CD4-positive, CD25-positive, alpha-beta regulatory T cell (primary cell): ENCODE results near the gene SMIM13. TPM values are rescaled to one million over a fixed set of nuclear protein-coding genes. Genes with fewer than 3 reads are reported as not detected.
A peak's percentile ranks its signal among the peaks of the same experiment; 100 is the strongest.

Experiments
- ATAC-seq, 2 donors: fragments of 150-1000 bp; cut with Tn5 transposase; one replicate each; pipeline ENCODE4 v1.10.0; 2021; ENCODE audit warnings: low read depth in 2 of 2, moderate number of reproducible peaks in 2 of 2, moderate library complexity in 1 of 2
- DNase-seq, 3 donors: peaks; one replicate each; pipeline versions ENCODE4 v3.0.0 to v3.0.0-alpha.2; 2012 to 2022; ENCODE audit warnings: mixed read lengths in 1 of 3
- H3K27ac ChIP-seq: one replicate; pipeline ENCODE4 v1.7.0; 2013; ENCODE audit warnings: mild to moderate bottlenecking, low read length; ENCODE audit not compliant: insufficient read depth, poor library complexity, severe bottlenecking
- H3K27me3 ChIP-seq: one replicate; pipeline ENCODE4 v1.7.0; 2013; ENCODE audit warnings: low read length; ENCODE audit not compliant: control insufficient read depth, insufficient read depth
- H3K36me3 ChIP-seq: one replicate; pipeline ENCODE4 v1.7.0; 2013; ENCODE audit warnings: mild to moderate bottlenecking, low read length, moderate library complexity; ENCODE audit not compliant: control insufficient read depth, insufficient read depth
- H3K4me1 ChIP-seq: 2 replicates; pipeline ENCODE4 v1.7.0; 2013; ENCODE audit warnings: mild to moderate bottlenecking, low read length; ENCODE audit not compliant: insufficient read depth, control insufficient read depth, poor library complexity, severe bottlenecking
- H3K4me3 ChIP-seq: one replicate; pipeline ENCODE4 v1.7.0; 2013; ENCODE audit warnings: low read depth, mild to moderate bottlenecking, low read length, moderate library complexity
- H3K9me3 ChIP-seq, 2 experiments: 1 replicate in 1 of 2; 2 replicates in 1 of 2; pipeline ENCODE4 v1.7.0; 2013; ENCODE audit warnings: low read length in 2 of 2, mild to moderate bottlenecking in 1 of 2, moderate library complexity in 1 of 2; ENCODE audit not compliant: control insufficient read depth in 2 of 2
- H3K27ac Mint-ChIP-seq, 3 donors: one replicate each; pipeline ENCODE4 v1.8.0; 2020 to 2022; ENCODE audit warnings: mild to moderate bottlenecking in 3 of 3, mixed read lengths in 3 of 3, moderate library complexity in 2 of 3
- H3K27me3 Mint-ChIP-seq: one replicate; pipeline ENCODE4 v1.8.0; 2022; ENCODE audit warnings: mild to moderate bottlenecking, mixed read lengths
- H3K36me3 Mint-ChIP-seq: one replicate; pipeline ENCODE4 v1.8.0; 2020; ENCODE audit warnings: mixed read lengths
- H3K4me1 Mint-ChIP-seq, 4 donors: one replicate each; pipeline ENCODE4 v1.8.0; 2020 to 2022; ENCODE audit warnings: mixed read lengths in 4 of 4, mild to moderate bottlenecking in 1 of 4
- H3K4me3 Mint-ChIP-seq, 4 donors: one replicate each; pipeline ENCODE4 v1.8.0; 2020 to 2022; ENCODE audit warnings: mild to moderate bottlenecking in 4 of 4, mixed read lengths in 4 of 4, moderate library complexity in 3 of 4
- H3K9me3 Mint-ChIP-seq, 7 donors: one replicate each; pipeline ENCODE4 v1.8.0; 2020 to 2022; ENCODE audit warnings: mixed read lengths in 7 of 7, mild to moderate bottlenecking in 3 of 7, moderate library complexity in 2 of 7
- polyA plus RNA-seq, 4 donors: library from polyadenylated mRNA; unstranded; fragments of 300-500 nt; fragmentation: Illumina TruSeq; gene quantifications; one replicate each; pipeline ENCODE4 v1.2.3, GENCODE V29; 2021
- total RNA-seq: library from RNA; stranded (reverse); gene quantifications from one replicate; pipeline ENCODE4 v1.2.3, GENCODE V29; 2022

Gene SMIM13
- total and polyA plus RNA-seq, 5 donors from 2014 or later = 1.4 to 9.7 (median 3.1) TPM

- H3K4me1 ChIP-seq = peaks cover 9% of the 10 kb centered on the region
- no peaks in the 10 kb centered on the region for H3K9me3 Mint-ChIP-seq
- H3K36me3 Mint-ChIP-seq = no peaks in the 10 kb centered on the region
- peaks cover 0 to 16% (median 9%) of the 10 kb centered on the region in 4 donors for H3K4me1 Mint-ChIP-seq
- no peak overlapping the region for H3K27ac ChIP-seq
- H3K4me3 ChIP-seq = peak overlapping the region; percentile 54
- H3K27me3 Mint-ChIP-seq = no peaks in the 10 kb centered on the region
- no peaks in the 10 kb centered on the region for H3K36me3 ChIP-seq
- H3K4me3 Mint-ChIP-seq = peak overlapping the region in 3 of 4 donors; percentile 2 to 41 (median 15)
- no peaks in the 10 kb centered on the region for H3K9me3 ChIP-seq
- DNase-seq (peak; percentile 62 to 71 (median 70)), ATAC-seq (peak; percentile 44 to 63)
- H3K27me3 ChIP-seq = no peaks in the 10 kb centered on the region
- peak overlapping the region in 1 of 3 donors; percentile 47 for H3K27ac Mint-ChIP-seq
These were observed 79.1 kb downstream of the SMIM13 start for GRCh38 chr6:11172501-11173327.

- H3K4me1 Mint-ChIP-seq = peaks cover 0 to 16% (median 9%) of the 10 kb centered on the region in 4 donors
- ATAC-seq = no peak
These were observed 80.6 kb downstream of the SMIM13 start for GRCh38 chr6:11174242-11174611.

GRCh38 chr6:11177271-11177670 lies 83.6 kb downstream of the SMIM13 start:
- no peak for ATAC-seq
- no peak overlapping the region for H3K27ac Mint-ChIP-seq
- H3K27me3 Mint-ChIP-seq = no peaks in the 10 kb centered on the region
- DNase-seq = no peak
- H3K4me3 Mint-ChIP-seq = no peak overlapping the region
- H3K27me3 ChIP-seq = no peaks in the 10 kb centered on the region
- H3K4me1 Mint-ChIP-seq = peaks cover 0 to 14% (median 8%) of the 10 kb centered on the region in 4 donors
- no peaks in the 10 kb centered on the region for H3K36me3 ChIP-seq
- peaks cover 0 to 13% (median under 1%) of the 10 kb centered on the region in 7 donors for H3K9me3 Mint-ChIP-seq
- no peak overlapping the region for H3K27ac ChIP-seq
- peaks cover 0 to 3% of the 10 kb centered on the region in 2 experiments for H3K9me3 ChIP-seq
- H3K36me3 Mint-ChIP-seq = peaks cover 6% of the 10 kb centered on the region
- H3K4me1 ChIP-seq = peaks cover 6% of the 10 kb centered on the region
- H3K4me3 ChIP-seq = no peak overlapping the region

More at GRCh38 chr6:11174242-11174611, 80.6 kb downstream of the SMIM13 start:
- H3K36me3 ChIP-seq = no peaks in the 10 kb centered on the region
- Mint-ChIP-seq H3K36me3 (no peaks in the 10 kb centered on the region), H3K27me3 (no peaks in the 10 kb centered on the region), H3K4me3 (no peak overlapping the region), H3K9me3 (no peaks in the 10 kb centered on the region), H3K27ac (peak overlapping the region in 1 of 3 donors; percentile 87)
- H3K4me3 ChIP-seq = no peak overlapping the region
- H3K27ac ChIP-seq = no peak overlapping the region
- no peak for DNase-seq
- H3K4me1 ChIP-seq = peaks cover 9% of the 10 kb centered on the region
- H3K9me3 ChIP-seq = no peaks in the 10 kb centered on the region
- no peaks in the 10 kb centered on the region for H3K27me3 ChIP-seq

- peaks cover 0 to 3% of the 10 kb centered on the region in 2 experiments for H3K9me3 ChIP-seq
- no peak for DNase-seq
- H3K4me1 Mint-ChIP-seq = peaks cover 0 to 4% (median 1%) of the 10 kb centered on the region in 4 donors
- H3K27ac Mint-ChIP-seq = no peak overlapping the region
- peaks cover 0 to 15% (median 2%) of the 10 kb centered on the region in 7 donors for H3K9me3 Mint-ChIP-seq
- H3K4me3 ChIP-seq = no peak overlapping the region
- H3K27me3 Mint-ChIP-seq = no peaks in the 10 kb centered on the region
- H3K27ac ChIP-seq = no peak overlapping the region
- H3K4me1 ChIP-seq = no peaks in the 10 kb centered on the region
- peaks cover 12% of the 10 kb centered on the region for H3K36me3 ChIP-seq
- H3K4me3 Mint-ChIP-seq = no peak overlapping the region
- ATAC-seq = no peak
- H3K27me3 ChIP-seq = no peaks in the 10 kb centered on the region
- peaks cover 19% of the 10 kb centered on the region for H3K36me3 Mint-ChIP-seq
These were observed 85.4 kb downstream of the SMIM13 start for GRCh38 chr6:11179088-11179418.

- H3K4me3 Mint-ChIP-seq = no peak overlapping the region
- no peaks in the 10 kb centered on the region for H3K27me3 Mint-ChIP-seq
- peaks cover 24% of the 10 kb centered on the region for H3K36me3 Mint-ChIP-seq
- H3K9me3 ChIP-seq = peaks cover 0 to 3% of the 10 kb centered on the region in 2 experiments
- DNase-seq = no peak
- H3K27ac Mint-ChIP-seq = no peak overlapping the region
- H3K4me1 ChIP-seq = no peaks in the 10 kb centered on the region
- peaks cover 12% of the 10 kb centered on the region for H3K36me3 ChIP-seq
- no peak for ATAC-seq
- peaks cover 0 to 2% (median under 1%) of the 10 kb centered on the region in 4 donors for H3K4me1 Mint-ChIP-seq
- H3K9me3 Mint-ChIP-seq = peaks cover 0 to 15% (median 2%) of the 10 kb centered on the region in 7 donors
- no peaks in the 10 kb centered on the region for H3K27me3 ChIP-seq
- no peak overlapping the region for H3K4me3 ChIP-seq
- H3K27ac ChIP-seq = no peak overlapping the region
These were observed 86.0 kb downstream of the SMIM13 start for GRCh38 chr6:11179419-11180202.

GRCh38 chr6:11181478-11182136 lies 88.0 kb downstream of the SMIM13 start:
- DNase-seq = no peak
- Mint-ChIP-seq H3K36me3 (peaks cover 32% of the 10 kb centered on the region), H3K9me3 (peaks cover 0 to 15% (median 2%) of the 10 kb centered on the region in 7 donors), H3K27ac (no peak overlapping the region), H3K4me3 (no peak overlapping the region), H3K4me1 (peaks cover 0 to 2% (median 0%) of the 10 kb centered on the region in 4 donors), H3K27me3 (no peaks in the 10 kb centered on the region)
- ATAC-seq = no peak
- Histone ChIP-seq H3K36me3 (peaks cover 29% of the 10 kb centered on the region), H3K27me3 (no peaks in the 10 kb centered on the region), H3K4me1 (no peaks in the 10 kb centered on the region), H3K9me3 (peaks cover 0 to 3% of the 10 kb centered on the region in 2 experiments), H3K27ac (no peak overlapping the region), H3K4me3 (no peak overlapping the region)

GRCh38 chr6:11183761-11184362 lies 90.2 kb downstream of the SMIM13 start:
- Histone ChIP-seq H3K4me1 (no peaks in the 10 kb centered on the region), H3K9me3 (peaks cover 0 to 3% of the 10 kb centered on the region in 2 experiments), H3K27me3 (no peaks in the 10 kb centered on the region), H3K4me3 (no peak overlapping the region), H3K36me3 (peaks cover 50% of the 10 kb centered on the region), H3K27ac (no peak overlapping the region)
- peaks cover 0 to 15% (median 2%) of the 10 kb centered on the region in 7 donors for H3K9me3 Mint-ChIP-seq
- H3K36me3 Mint-ChIP-seq = peaks cover 52% of the 10 kb centered on the region
- H3K4me1 Mint-ChIP-seq = peaks cover 0 to 2% (median 1%) of the 10 kb centered on the region in 4 donors
- no peak overlapping the region for H3K4me3 Mint-ChIP-seq
- H3K27me3 Mint-ChIP-seq = no peaks in the 10 kb centered on the region
- ATAC-seq (no peak), DNase-seq (no peak)
- peak overlapping the region in 1 of 3 donors; percentile 32 for H3K27ac Mint-ChIP-seq
